K562 (cell line): ENCODE measurements around the gene PBX2. TPM values are rescaled to one million over a fixed set of nuclear protein-coding genes. Genes with fewer than 3 reads are reported as not detected.

Source experiments
- ARID2 ChIP-seq: fragments of 450-650 bp; IDR thresholded peaks from 2 replicates; pipeline ENCODE4 v1.6.1; 2017; ENCODE audit warnings: antibody characterized with exemption, mild to moderate bottlenecking
- CBFA2T3 ChIP-seq: fragments of 450-650 bp; IDR thresholded peaks from 2 replicates; pipeline ENCODE4 v1.6.1; 2017
- CC2D1A ChIP-seq: fragments of 450-650 bp; IDR thresholded peaks from 2 replicates; pipeline ENCODE4 v1.6.1; 2017; ENCODE audit warnings: mild to moderate bottlenecking
- CSDE1 ChIP-seq, 2 experiments: fragments of 450-650 bp; IDR thresholded peaks; 2 replicates each; pipeline ENCODE4 v1.6.1; 2016; ENCODE audit warnings: mild to moderate bottlenecking in 1 of 2
- ELF4 ChIP-seq: fragments of 450-650 bp; formaldehyde crosslinking; IDR thresholded peaks from 2 replicates; pipeline ENCODE4 v1.4.0; 2022; ENCODE audit warnings: missing genetic modification characterization
- GTF2F1 ChIP-seq: IDR thresholded peaks from 2 replicates; pipeline ENCODE4 v1.6.1; 2011; ENCODE audit warnings: low read depth, low read length, improper control_type of control experiment
- KDM2B ChIP-seq: fragments of 250-450 bp; sonication (Bioruptor Pico); IDR thresholded peaks from 2 replicates; pipeline ENCODE4 v1.8.0; 2021; ENCODE audit warnings: mild to moderate bottlenecking, moderate library complexity
- MCM5 ChIP-seq: fragments of 450-650 bp; IDR thresholded peaks from 2 replicates; pipeline ENCODE4 v1.6.1; 2016; ENCODE audit warnings: low read depth
- MXI1 ChIP-seq: IDR thresholded peaks from 2 replicates; pipeline ENCODE4 v1.6.1; 2011; ENCODE audit warnings: low read depth, mild to moderate bottlenecking, improper control_type of control experiment, low read length
- NFXL1 ChIP-seq: fragments of 450-650 bp; formaldehyde crosslinking; IDR thresholded peaks from 2 replicates; pipeline ENCODE4 v1.4.0; 2021; ENCODE audit warnings: mild to moderate bottlenecking
- RBM14 ChIP-seq: fragments of 200-400 bp; formaldehyde crosslinking; IDR thresholded peaks from 2 replicates; pipeline ENCODE4 v1.6.1; 2018; ENCODE audit warnings: low read depth, mild to moderate bottlenecking, low read length, moderate library complexity, borderline replicate concordance; ENCODE audit not compliant: insufficient read depth
- RBM25 ChIP-seq: fragments of 200-400 bp; formaldehyde crosslinking; IDR thresholded peaks from 2 replicates; pipeline ENCODE4 v1.6.1; 2018; ENCODE audit warnings: low read length, low read depth, moderate library complexity; ENCODE audit not compliant: severe bottlenecking
- RFX5 ChIP-seq: IDR thresholded peaks from 2 replicates; pipeline ENCODE4 v1.6.1; 2011; ENCODE audit warnings: low read depth, mild to moderate bottlenecking, improper control_type of control experiment, low read length
- RHOXF2B ChIP-seq: fragments of 250-450 bp; sonication (Bioruptor Pico); conservative IDR thresholded peaks from 2 replicates; pipeline ENCODE4 v1.5.1; 2021
- TAF9B ChIP-seq: fragments of 450-650 bp; IDR thresholded peaks from 2 replicates; pipeline ENCODE4 v1.6.1; 2018; ENCODE audit warnings: mild to moderate bottlenecking; ENCODE audit not compliant: partially characterized antibody
- TEAD2 ChIP-seq: fragments of 450-650 bp; IDR thresholded peaks from 2 replicates; pipeline ENCODE4 v1.6.1; 2016; ENCODE audit warnings: missing genetic modification characterization, control low read depth, missing compliant biosample characterization
- ZNF253 ChIP-seq: fragments of 250-450 bp; sonication (Bioruptor Pico); conservative IDR thresholded peaks from 2 replicates; pipeline ENCODE4 v1.6.1; 2021; ENCODE audit warnings: mild to moderate bottlenecking
- ZNF436 ChIP-seq: fragments of 250-450, 450-650 bp; sonication (Bioruptor Pico); formaldehyde crosslinking; IDR thresholded peaks from 2 replicates; pipeline ENCODE4 v1.7.0; 2020; ENCODE audit warnings: mild to moderate bottlenecking
- ZNF507 ChIP-seq: conservative IDR thresholded peaks from 2 replicates; pipeline ENCODE4 v1.6.1; 2017; ENCODE audit warnings: missing genetic modification characterization, missing compliant biosample characterization
- ZNF561 ChIP-seq: fragments of 450-650 bp; formaldehyde crosslinking; conservative IDR thresholded peaks from 2 replicates; pipeline ENCODE4 v1.4.0; 2020; ENCODE audit warnings: mild to moderate bottlenecking, moderate library complexity
- ZNF584 ChIP-seq: fragments of 200-800 bp; sonication (Bioruptor generic); IDR thresholded peaks from 2 replicates; pipeline ENCODE4 v1.6.1; 2016; ENCODE audit warnings: low read depth, mild to moderate bottlenecking, missing genetic modification characterization, missing compliant biosample characterization
- polyA plus RNA-seq, 8 experiments: library from polyadenylated mRNA; depleted of rRNA in 4 of 8; stranded (reverse) in 5 of 8; unstranded in 3 of 8; fragments of >200 nt; fragmentation: Nextera tagmentation in 2 of 8; fragmentation: Illumina TruSeq in 1 of 8; extraction: Ambion mirVana in 2 of 8; extraction: Trizol in 1 of 8; gene quantifications; 2 replicates each; pipeline versions ENCODE4 v1.2.1 to v1.2.3, GENCODE V29; 2011 to 2014; ENCODE audit warnings: inconsistent platforms in 1 of 8, missing spikeins in 1 of 8
- total RNA-seq, 7 experiments: library from RNA; depleted of rRNA in 6 of 7; stranded (reverse); fragments of >200 nt in 6 of 7; fragmentation: Illumina TruSeq in 2 of 7; extraction: Trizol in 2 of 7; gene quantifications; 2 replicates each; pipeline versions ENCODE4 v1.2.1 to v1.2.3, GENCODE V29; 2011 to 2021; ENCODE audit warnings: low replicate concordance in 1 of 7
- TF ChIP-seq, protein P1 (sequence below): fragments of 450-650 bp; formaldehyde crosslinking; IDR thresholded peaks from 2 replicates; pipeline ENCODE4 v1.4.0; 2020; ENCODE audit warnings: mild to moderate bottlenecking, mixed read lengths
- TF ChIP-seq, protein P2 (sequence below): fragments of 250-450 bp; sonication (Bioruptor Pico); IDR thresholded peaks from 2 replicates; pipeline ENCODE4 v1.5.0; 2020; ENCODE audit warnings: mild to moderate bottlenecking, borderline replicate concordance
- TF ChIP-seq, protein P3 (sequence below), 2 experiments: IDR thresholded peaks; 2 replicates each; pipeline ENCODE4 v1.6.1; 2011; ENCODE audit warnings: borderline replicate concordance in 1 of 2, control low read depth in 1 of 2, low read depth in 1 of 2, low read length in 1 of 2, mild to moderate bottlenecking in 1 of 2, mixed read lengths in 1 of 2, moderate library complexity in 1 of 2; ENCODE audit not compliant: insufficient read depth in 1 of 2, insufficient read length in 1 of 2, poor library complexity in 1 of 2, severe bottlenecking in 1 of 2; ENCODE audit errors: extremely low read depth in 1 of 2

The PBX2 gene
- total and polyA plus RNA-seq, 9 of the 15 experiments (the other 6 are each of a cell fraction or from before 2014, with no cell fraction given), result 1.9 to 134 (median 62.5) TPM

DNA sequence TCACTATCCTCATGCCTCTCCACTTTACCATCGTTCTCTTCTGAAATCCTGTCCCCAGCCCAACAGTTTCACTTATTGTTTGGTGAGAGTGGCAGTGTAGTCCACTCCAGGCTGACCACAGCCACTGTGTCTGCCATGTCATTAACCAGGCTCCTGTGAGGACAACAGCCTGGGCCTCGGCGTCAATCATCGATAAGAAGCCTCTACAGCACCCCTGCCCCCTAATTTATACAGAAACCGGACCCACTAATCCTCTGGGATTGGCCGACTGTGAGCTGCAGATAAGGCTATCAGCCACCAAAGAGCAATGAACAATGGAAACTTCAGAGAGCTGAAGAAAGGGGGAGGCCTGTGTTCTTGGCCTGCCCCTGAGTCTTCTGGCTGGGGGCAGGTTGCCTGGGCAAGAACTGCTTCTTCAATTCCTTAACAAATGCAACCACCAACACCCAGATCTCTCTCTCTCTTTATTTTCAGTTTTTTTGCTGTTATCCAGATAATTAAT lies 22.2 kb downstream of the PBX2 start (continued):
- TF ChIP-seq, protein P1, sequence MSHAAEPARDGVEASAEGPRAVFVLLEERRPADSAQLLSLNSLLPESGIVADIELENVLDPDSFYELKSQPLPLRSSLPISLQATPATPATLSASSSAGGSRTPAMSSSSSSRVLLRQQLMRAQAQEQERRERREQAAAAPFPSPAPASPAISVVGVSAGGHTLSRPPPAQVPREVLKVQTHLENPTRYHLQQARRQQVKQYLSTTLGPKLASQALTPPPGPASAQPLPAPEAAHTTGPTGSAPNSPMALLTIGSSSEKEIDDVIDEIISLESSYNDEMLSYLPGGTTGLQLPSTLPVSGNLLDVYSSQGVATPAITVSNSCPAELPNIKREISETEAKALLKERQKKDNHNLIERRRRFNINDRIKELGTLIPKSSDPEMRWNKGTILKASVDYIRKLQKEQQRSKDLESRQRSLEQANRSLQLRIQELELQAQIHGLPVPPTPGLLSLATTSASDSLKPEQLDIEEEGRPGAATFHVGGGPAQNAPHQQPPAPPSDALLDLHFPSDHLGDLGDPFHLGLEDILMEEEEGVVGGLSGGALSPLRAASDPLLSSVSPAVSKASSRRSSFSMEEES, result no peak; the same call in 1 of the 2 replicates
- TF ChIP-seq, protein P2, sequence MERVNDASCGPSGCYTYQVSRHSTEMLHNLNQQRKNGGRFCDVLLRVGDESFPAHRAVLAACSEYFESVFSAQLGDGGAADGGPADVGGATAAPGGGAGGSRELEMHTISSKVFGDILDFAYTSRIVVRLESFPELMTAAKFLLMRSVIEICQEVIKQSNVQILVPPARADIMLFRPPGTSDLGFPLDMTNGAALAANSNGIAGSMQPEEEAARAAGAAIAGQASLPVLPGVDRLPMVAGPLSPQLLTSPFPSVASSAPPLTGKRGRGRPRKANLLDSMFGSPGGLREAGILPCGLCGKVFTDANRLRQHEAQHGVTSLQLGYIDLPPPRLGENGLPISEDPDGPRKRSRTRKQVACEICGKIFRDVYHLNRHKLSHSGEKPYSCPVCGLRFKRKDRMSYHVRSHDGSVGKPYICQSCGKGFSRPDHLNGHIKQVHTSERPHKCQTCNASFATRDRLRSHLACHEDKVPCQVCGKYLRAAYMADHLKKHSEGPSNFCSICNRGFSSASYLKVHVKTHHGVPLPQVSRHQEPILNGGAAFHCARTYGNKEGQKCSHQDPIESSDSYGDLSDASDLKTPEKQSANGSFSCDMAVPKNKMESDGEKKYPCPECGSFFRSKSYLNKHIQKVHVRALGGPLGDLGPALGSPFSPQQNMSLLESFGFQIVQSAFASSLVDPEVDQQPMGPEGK (CRISPR knock-in tag), result 0 out of 2 replicates have a peak, but pooled peaks have one; percentile 24
- no peak for TF ChIP-seq ZNF584
- TF ChIP-seq MCM5, result no peak
- TF ChIP-seq NFXL1 (CRISPR knock-in tag), result 0 out of 2 replicates have a peak, but pooled peaks have one; percentile 56
- peak; percentile 92; the same call in 1 of the 2 replicates for TF ChIP-seq CC2D1A
- TF ChIP-seq RBM14, result no peak
- no peak for TF ChIP-seq ZNF436 (CRISPR knock-in tag)
- TF ChIP-seq ZNF253 (CRISPR knock-in tag), result no peak
- TF ChIP-seq ZNF507 (tag), result no peak
- no peak for TF ChIP-seq RHOXF2B (CRISPR knock-in tag)
- TF ChIP-seq ZNF561 (CRISPR knock-in tag), result no peak
- TF ChIP-seq TEAD2 (tag), result no peak
- TF ChIP-seq TAF9B, result no peak
- no peak for TF ChIP-seq RFX5
- TF ChIP-seq CBFA2T3, result peak; percentile 97
- peak; percentile 94 for TF ChIP-seq ELF4 (CRISPR knock-in tag)
- no peak for TF ChIP-seq RBM25
- no peak for TF ChIP-seq CSDE1 (IDR thresholded peaks at IDR 0.05)
- TF ChIP-seq ARID2, result no peak
- no peak for TF ChIP-seq KDM2B
- TF ChIP-seq MXI1, result peak; percentile 38; the same call in 1 of the 2 replicates
- TF ChIP-seq, protein P3, sequence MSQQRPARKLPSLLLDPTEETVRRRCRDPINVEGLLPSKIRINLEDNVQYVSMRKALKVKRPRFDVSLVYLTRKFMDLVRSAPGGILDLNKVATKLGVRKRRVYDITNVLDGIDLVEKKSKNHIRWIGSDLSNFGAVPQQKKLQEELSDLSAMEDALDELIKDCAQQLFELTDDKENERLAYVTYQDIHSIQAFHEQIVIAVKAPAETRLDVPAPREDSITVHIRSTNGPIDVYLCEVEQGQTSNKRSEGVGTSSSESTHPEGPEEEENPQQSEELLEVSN (IDR thresholded peaks at IDR 0.05; ENCODE audit: borderline replicate concordance in 1 of 2, extremely low read depth in 1 of 2, insufficient read depth in 1 of 2, insufficient read length in 1 of 2, low read depth in 1 of 2, low read length in 1 of 2, poor library complexity in 1 of 2, severe bottlenecking in 1 of 2), result no peak
- no peak for TF ChIP-seq GTF2F1
